Measurements from ENCODE around the gene GDF11.

The GDF11 gene

GRCh38 chr12:55795950-55796349 is 53.0 kb downstream of the GDF11 start:
- no peak for DNase-seq (ENCODE audit: low spot score)

GRCh38 chr12:55797068-55797467 is 54.1 kb downstream of the GDF11 start:
- DNase-seq (ENCODE audit: low spot score): peak; percentile 60

- no peak for DNase-seq (ENCODE audit: low spot score)
Observed at GRCh38 chr12:55797550-55797949, 54.6 kb downstream of the GDF11 start.

Data from COLO829 (cell line).